GM23338 (cell line): ENCODE results near the gene AHNAK. TPM values are rescaled to one million over a fixed set of nuclear protein-coding genes. Genes with fewer than 3 reads are reported as not detected.

ENCODE experiments used
- ATAC-seq: fragments of 200-7000 bp; cut with Tn5 transposase; 3 replicates; pipeline ENCODE4 v1.9.1; 2020
- DNase-seq: peaks from one replicate; pipeline ENCODE4 v3.0.0-alpha.2; 2015; ENCODE audit warnings: low spot score
- H2AFZ ChIP-seq: fragments of 200-600 bp; sonication (generic); 2 replicates; pipeline ENCODE4 v1.8.0; 2016; ENCODE audit warnings: antibody characterized with exemption, mild to moderate bottlenecking, moderate library complexity
- H3F3A ChIP-seq: fragments of 200-600 bp; sonication (generic); replicated peaks from 2 replicates; pipeline ENCODE4 v1.8.0; 2017; ENCODE audit warnings: antibody characterized with exemption, mixed run types, low read depth
- H3K27ac ChIP-seq: fragments of 200-600 bp; sonication (generic); 2 replicates; pipeline ENCODE4 v1.6.1; 2016; ENCODE audit warnings: low read depth
- H3K27me3 ChIP-seq: fragments of 200-600 bp; sonication (generic); 2 replicates; pipeline ENCODE4 v1.8.0; 2016; ENCODE audit warnings: mild to moderate bottlenecking, mixed run types, moderate library complexity; ENCODE audit not compliant: insufficient read depth
- H3K36me3 ChIP-seq: fragments of 200-600 bp; sonication (generic); 2 replicates; pipeline ENCODE4 v1.8.0; 2016; ENCODE audit warnings: mild to moderate bottlenecking; ENCODE audit not compliant: insufficient read depth
- H3K4me1 ChIP-seq: fragments of 200-600 bp; sonication (generic); 2 replicates; pipeline ENCODE4 v1.8.0; 2016; ENCODE audit warnings: mild to moderate bottlenecking, moderate library complexity; ENCODE audit not compliant: insufficient read depth
- H3K4me2 ChIP-seq: fragments of 200-600 bp; sonication (generic); 2 replicates; pipeline ENCODE4 v1.7.1; 2017; ENCODE audit warnings: mixed run types
- H3K4me3 ChIP-seq: fragments of 200-600 bp; sonication (generic); 2 replicates; pipeline ENCODE4 v1.6.1; 2016; ENCODE audit warnings: mixed run types
- H3K79me2 ChIP-seq: fragments of 200-600 bp; sonication (generic); replicated peaks from 2 replicates; pipeline ENCODE4 v1.8.0; 2017; ENCODE audit warnings: mild to moderate bottlenecking; ENCODE audit not compliant: insufficient read depth
- H3K9me2 ChIP-seq: fragments of 200-600 bp; sonication (generic); 2 replicates; pipeline ENCODE4 v1.8.0; 2017; ENCODE audit not compliant: insufficient read depth
- H4K20me1 ChIP-seq: fragments of 200-600 bp; sonication (generic); replicated peaks from 2 replicates; pipeline ENCODE4 v1.8.0; 2017; ENCODE audit warnings: mild to moderate bottlenecking; ENCODE audit not compliant: insufficient read depth
- H3K27ac Mint-ChIP-seq: 2 replicates; pipeline ENCODE4 v1.8.0; 2020; ENCODE audit warnings: inconsistent platforms, mild to moderate bottlenecking, moderate library complexity, mixed read lengths
- H3K27me3 Mint-ChIP-seq: 3 replicates; pipeline ENCODE4 v1.8.0; 2022; ENCODE audit warnings: low read depth, mild to moderate bottlenecking, moderate library complexity, mixed read lengths, inconsistent platforms; ENCODE audit not compliant: insufficient read depth, poor library complexity
- H3K36me3 Mint-ChIP-seq: 3 replicates; pipeline ENCODE4 v1.8.0; 2021; ENCODE audit warnings: low read depth, mild to moderate bottlenecking, inconsistent platforms, moderate library complexity, mixed read lengths
- H3K4me1 Mint-ChIP-seq: 3 replicates; pipeline ENCODE4 v1.8.0; 2020; ENCODE audit warnings: mild to moderate bottlenecking, inconsistent platforms, mixed read lengths
- H3K4me3 Mint-ChIP-seq: 3 replicates; pipeline ENCODE4 v1.8.0; 2021; ENCODE audit warnings: moderate library complexity, mild to moderate bottlenecking, inconsistent platforms, mixed read lengths
- H3K9me3 Mint-ChIP-seq: 3 replicates; pipeline ENCODE4 v1.8.0; 2020; ENCODE audit warnings: moderate library complexity, mild to moderate bottlenecking, inconsistent platforms, mixed read lengths
- CREB1 ChIP-seq: fragments of 250-450 bp; sonication (Bioruptor Pico); IDR thresholded peaks from 2 replicates; pipeline ENCODE4 v1.5.0; 2020; ENCODE audit warnings: low read depth, mild to moderate bottlenecking, moderate library complexity
- EZH2 ChIP-seq: fragments of 200-600 bp; sonication (generic); IDR thresholded peaks from one replicate; pipeline ENCODE4 v1.8.0; 2017; ENCODE audit warnings: antibody characterized with exemption, mild to moderate bottlenecking, low read depth; ENCODE audit not compliant: unreplicated experiment
- EZH2phosphoT487 ChIP-seq: fragments of 200-600 bp; sonication (generic); IDR thresholded peaks from one replicate; pipeline ENCODE4 v1.8.1; 2018; ENCODE audit warnings: antibody characterized with exemption; ENCODE audit not compliant: unreplicated experiment
- NANOG ChIP-seq: IDR thresholded peaks from 2 replicates; pipeline ENCODE4 v1.6.1; 2016; ENCODE audit warnings: antibody characterized with exemption, borderline replicate concordance
- POLR2AphosphoS5 ChIP-seq: IDR thresholded peaks from 2 replicates; pipeline ENCODE4 v1.6.1; 2016; ENCODE audit warnings: antibody characterized with exemption, low read depth
- STAT1 ChIP-seq: IDR thresholded peaks from one replicate; pipeline ENCODE4 v1.6.1; 2016; ENCODE audit warnings: antibody characterized with exemption; ENCODE audit not compliant: unreplicated experiment
- ZNF114 ChIP-seq: fragments of 250-450 bp; sonication (Bioruptor Pico); IDR thresholded peaks from 2 replicates; pipeline ENCODE4 v1.5.0; 2020; ENCODE audit warnings: mild to moderate bottlenecking, moderate library complexity
- ZNF331 ChIP-seq: fragments of 250-450 bp; sonication (Bioruptor Pico); IDR thresholded peaks from 2 replicates; pipeline ENCODE4 v1.5.0; 2020; ENCODE audit warnings: low read depth, mild to moderate bottlenecking, moderate library complexity
- ZNF462 ChIP-seq: fragments of 250-450 bp; sonication (Bioruptor Pico); IDR thresholded peaks from 2 replicates; pipeline ENCODE4 v1.5.0; 2020; ENCODE audit warnings: mild to moderate bottlenecking, moderate library complexity
- polyA plus RNA-seq: library from polyadenylated mRNA; unstranded; fragments of >200 nt; fragmentation: Nextera tagmentation; extraction: Ambion mirVana; gene quantifications from 2 replicates; pipeline ENCODE4 v1.2.1, GENCODE V29; 2016
- total RNA-seq: library from RNA; depleted of rRNA; stranded (reverse); fragments of >200 nt; shearing (Covaris generic); gene quantifications from 2 replicates; pipeline ENCODE4 v1.2.3, GENCODE V29; 2014
- TF ChIP-seq, protein P1 (sequence below): IDR thresholded peaks from one replicate; pipeline ENCODE4 v1.6.1; 2018; ENCODE audit warnings: antibody characterized with exemption; ENCODE audit not compliant: unreplicated experiment

AHNAK gene
- total and polyA plus RNA-seq, 2 experiments from 2014 or later, result 0.91 to 2.1 TPM

- DNase-seq, result no peak
- TF ChIP-seq POLR2AphosphoS5 (no peak), STAT1 (no peak), EZH2 (no peak), ZNF462 (no peak)
Measured at GRCh38 chr11:62513626-62514025, 33.0 kb downstream of the AHNAK start.

GRCh38 chr11:62512961-62513360, 33.6 kb downstream of the AHNAK start:
- Histone ChIP-seq H3K27ac (no peak overlapping the region), H2AFZ (no peak overlapping the region), H3K4me1 (no peaks in the 10 kb centered on the region), H4K20me1 (no peaks in the 10 kb centered on the region), H3K4me3 (no peak overlapping the region), H3K79me2 (no peaks in the 10 kb centered on the region), H3K4me2 (no peak overlapping the region), H3K36me3 (no peaks in the 10 kb centered on the region), H3K9me2 (peaks cover 2% of the 10 kb centered on the region; the same call in 1 of the 2 replicates), H3F3A (no peaks in the 10 kb centered on the region), H3K27me3 (no peaks in the 10 kb centered on the region)
- no peak for ATAC-seq
- DNase-seq, result no peak
- Mint-ChIP-seq H3K27me3 (peaks cover 17% of the 10 kb centered on the region), H3K27ac (no peak overlapping the region), H3K4me1 (peaks cover 10% of the 10 kb centered on the region), H3K9me3 (no peaks in the 10 kb centered on the region), H3K36me3 (no peaks in the 10 kb centered on the region), H3K4me3 (no peak overlapping the region)
- TF ChIP-seq POLR2AphosphoS5, result no peak
- no peak for TF ChIP-seq EZH2phosphoT487
- no peak for TF ChIP-seq ZNF331 (CRISPR knock-in tag)
- no peak for TF ChIP-seq EZH2
- no peak for TF ChIP-seq STAT1
- no peak for TF ChIP-seq CREB1 (CRISPR knock-in tag)
- TF ChIP-seq, protein P1, sequence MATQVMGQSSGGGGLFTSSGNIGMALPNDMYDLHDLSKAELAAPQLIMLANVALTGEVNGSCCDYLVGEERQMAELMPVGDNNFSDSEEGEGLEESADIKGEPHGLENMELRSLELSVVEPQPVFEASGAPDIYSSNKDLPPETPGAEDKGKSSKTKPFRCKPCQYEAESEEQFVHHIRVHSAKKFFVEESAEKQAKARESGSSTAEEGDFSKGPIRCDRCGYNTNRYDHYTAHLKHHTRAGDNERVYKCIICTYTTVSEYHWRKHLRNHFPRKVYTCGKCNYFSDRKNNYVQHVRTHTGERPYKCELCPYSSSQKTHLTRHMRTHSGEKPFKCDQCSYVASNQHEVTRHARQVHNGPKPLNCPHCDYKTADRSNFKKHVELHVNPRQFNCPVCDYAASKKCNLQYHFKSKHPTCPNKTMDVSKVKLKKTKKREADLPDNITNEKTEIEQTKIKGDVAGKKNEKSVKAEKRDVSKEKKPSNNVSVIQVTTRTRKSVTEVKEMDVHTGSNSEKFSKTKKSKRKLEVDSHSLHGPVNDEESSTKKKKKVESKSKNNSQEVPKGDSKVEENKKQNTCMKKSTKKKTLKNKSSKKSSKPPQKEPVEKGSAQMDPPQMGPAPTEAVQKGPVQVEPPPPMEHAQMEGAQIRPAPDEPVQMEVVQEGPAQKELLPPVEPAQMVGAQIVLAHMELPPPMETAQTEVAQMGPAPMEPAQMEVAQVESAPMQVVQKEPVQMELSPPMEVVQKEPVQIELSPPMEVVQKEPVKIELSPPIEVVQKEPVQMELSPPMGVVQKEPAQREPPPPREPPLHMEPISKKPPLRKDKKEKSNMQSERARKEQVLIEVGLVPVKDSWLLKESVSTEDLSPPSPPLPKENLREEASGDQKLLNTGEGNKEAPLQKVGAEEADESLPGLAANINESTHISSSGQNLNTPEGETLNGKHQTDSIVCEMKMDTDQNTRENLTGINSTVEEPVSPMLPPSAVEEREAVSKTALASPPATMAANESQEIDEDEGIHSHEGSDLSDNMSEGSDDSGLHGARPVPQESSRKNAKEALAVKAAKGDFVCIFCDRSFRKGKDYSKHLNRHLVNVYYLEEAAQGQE, result no peak
- no peak for TF ChIP-seq NANOG
- TF ChIP-seq ZNF114, result no peak

More at GRCh38 chr11:62513626-62514025, 33.0 kb downstream of the AHNAK start:
- Histone ChIP-seq H3F3A (no peaks in the 10 kb centered on the region), H4K20me1 (no peaks in the 10 kb centered on the region), H3K36me3 (no peaks in the 10 kb centered on the region), H3K9me2 (peaks cover 5% of the 10 kb centered on the region; the same call in 1 of the 2 replicates), H3K27ac (no peak overlapping the region), H2AFZ (no peak overlapping the region), H3K4me3 (no peak overlapping the region), H3K4me1 (no peaks in the 10 kb centered on the region), H3K4me2 (no peak overlapping the region), H3K27me3 (no peaks in the 10 kb centered on the region), H3K79me2 (no peaks in the 10 kb centered on the region)
- H3K9me3 Mint-ChIP-seq, result no peaks in the 10 kb centered on the region
- H3K36me3 Mint-ChIP-seq, result no peaks in the 10 kb centered on the region; the same call in 2 of the 3 replicates
- no peak overlapping the region for H3K27ac Mint-ChIP-seq
- ATAC-seq, result no peak
- no peak overlapping the region for H3K4me3 Mint-ChIP-seq
- peaks cover 17% of the 10 kb centered on the region for H3K27me3 Mint-ChIP-seq
- H3K4me1 Mint-ChIP-seq, result peaks cover 4% of the 10 kb centered on the region
